Neural crest cell (in vitro differentiated cells): ENCODE measurements around the gene WDR1. TPM values are rescaled to one million over a fixed set of nuclear protein-coding genes. Genes with fewer than 3 reads are reported as not detected.

Experiments used
- DNase-seq: peaks from one replicate; pipeline ENCODE4 v3.0.0; 2021; ENCODE audit warnings: low read depth, mixed read lengths, low spot score
- H3K27ac Mint-ChIP-seq: one replicate; pipeline ENCODE4 v1.8.0; 2021; ENCODE audit warnings: mild to moderate bottlenecking, mixed read lengths; ENCODE audit not compliant: unreplicated experiment
- H3K27me3 Mint-ChIP-seq: 2 replicates; pipeline ENCODE4 v1.8.0; 2021; ENCODE audit warnings: low read depth, mild to moderate bottlenecking, mixed read lengths
- H3K36me3 Mint-ChIP-seq: 2 replicates; pipeline ENCODE4 v1.8.0; 2021; ENCODE audit warnings: low read depth, mild to moderate bottlenecking, mixed read lengths
- H3K4me1 Mint-ChIP-seq: 2 replicates; pipeline ENCODE4 v1.8.0; 2021; ENCODE audit warnings: mixed read lengths
- H3K4me3 Mint-ChIP-seq: one replicate; pipeline ENCODE4 v1.8.0; 2021; ENCODE audit warnings: mild to moderate bottlenecking, mixed read lengths
- H3K9me3 Mint-ChIP-seq: 2 replicates; pipeline ENCODE4 v1.8.0; 2021; ENCODE audit warnings: mixed read lengths
- total RNA-seq: library from RNA; stranded (reverse); gene quantifications from 2 replicates; pipeline ENCODE4 v1.2.1, GENCODE V29; 2021
- TF ChIP-seq, protein P1 (sequence below): fragments of 200-600 bp; sonication (generic); conservative IDR thresholded peaks from 2 replicates; pipeline ENCODE4 v1.5.0; 2021; ENCODE audit warnings: antibody characterized with exemption, mild to moderate bottlenecking

Gene WDR1
- total RNA-seq, 1 donor from 2014 or later, result 154 TPM

DNA sequence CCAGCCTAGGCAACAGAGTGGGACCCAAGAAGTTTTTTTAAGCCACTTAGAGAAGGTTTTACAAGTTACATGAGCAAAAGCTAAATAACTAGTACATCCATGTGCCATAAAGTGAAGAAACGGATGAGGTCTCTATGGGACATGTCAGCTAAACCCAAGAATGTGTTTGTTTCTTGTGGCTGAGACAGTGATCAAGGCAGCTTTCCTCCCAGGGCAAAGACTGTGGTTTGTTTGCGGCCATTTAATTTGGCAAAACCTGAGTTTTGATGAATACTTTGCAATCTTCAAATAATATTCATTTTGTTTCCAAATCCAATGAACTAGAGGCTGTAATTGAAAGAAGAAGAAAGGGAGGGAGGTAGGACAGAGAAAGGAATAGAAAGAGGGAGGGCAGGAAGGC is 50.4 kb downstream of the WDR1 start:
- Mint-ChIP-seq H3K9me3 (no peaks in the 10 kb centered on the region), H3K27me3 (no peaks in the 10 kb centered on the region), H3K4me1 (peaks cover 19% of the 10 kb centered on the region), H3K36me3 (peaks cover 3% of the 10 kb centered on the region), H3K27ac (no peak overlapping the region), H3K4me3 (no peak overlapping the region)
- DNase-seq, result no peak
- TF ChIP-seq, protein P1, sequence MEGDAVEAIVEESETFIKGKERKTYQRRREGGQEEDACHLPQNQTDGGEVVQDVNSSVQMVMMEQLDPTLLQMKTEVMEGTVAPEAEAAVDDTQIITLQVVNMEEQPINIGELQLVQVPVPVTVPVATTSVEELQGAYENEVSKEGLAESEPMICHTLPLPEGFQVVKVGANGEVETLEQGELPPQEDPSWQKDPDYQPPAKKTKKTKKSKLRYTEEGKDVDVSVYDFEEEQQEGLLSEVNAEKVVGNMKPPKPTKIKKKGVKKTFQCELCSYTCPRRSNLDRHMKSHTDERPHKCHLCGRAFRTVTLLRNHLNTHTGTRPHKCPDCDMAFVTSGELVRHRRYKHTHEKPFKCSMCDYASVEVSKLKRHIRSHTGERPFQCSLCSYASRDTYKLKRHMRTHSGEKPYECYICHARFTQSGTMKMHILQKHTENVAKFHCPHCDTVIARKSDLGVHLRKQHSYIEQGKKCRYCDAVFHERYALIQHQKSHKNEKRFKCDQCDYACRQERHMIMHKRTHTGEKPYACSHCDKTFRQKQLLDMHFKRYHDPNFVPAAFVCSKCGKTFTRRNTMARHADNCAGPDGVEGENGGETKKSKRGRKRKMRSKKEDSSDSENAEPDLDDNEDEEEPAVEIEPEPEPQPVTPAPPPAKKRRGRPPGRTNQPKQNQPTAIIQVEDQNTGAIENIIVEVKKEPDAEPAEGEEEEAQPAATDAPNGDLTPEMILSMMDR, result no peak

DNA sequence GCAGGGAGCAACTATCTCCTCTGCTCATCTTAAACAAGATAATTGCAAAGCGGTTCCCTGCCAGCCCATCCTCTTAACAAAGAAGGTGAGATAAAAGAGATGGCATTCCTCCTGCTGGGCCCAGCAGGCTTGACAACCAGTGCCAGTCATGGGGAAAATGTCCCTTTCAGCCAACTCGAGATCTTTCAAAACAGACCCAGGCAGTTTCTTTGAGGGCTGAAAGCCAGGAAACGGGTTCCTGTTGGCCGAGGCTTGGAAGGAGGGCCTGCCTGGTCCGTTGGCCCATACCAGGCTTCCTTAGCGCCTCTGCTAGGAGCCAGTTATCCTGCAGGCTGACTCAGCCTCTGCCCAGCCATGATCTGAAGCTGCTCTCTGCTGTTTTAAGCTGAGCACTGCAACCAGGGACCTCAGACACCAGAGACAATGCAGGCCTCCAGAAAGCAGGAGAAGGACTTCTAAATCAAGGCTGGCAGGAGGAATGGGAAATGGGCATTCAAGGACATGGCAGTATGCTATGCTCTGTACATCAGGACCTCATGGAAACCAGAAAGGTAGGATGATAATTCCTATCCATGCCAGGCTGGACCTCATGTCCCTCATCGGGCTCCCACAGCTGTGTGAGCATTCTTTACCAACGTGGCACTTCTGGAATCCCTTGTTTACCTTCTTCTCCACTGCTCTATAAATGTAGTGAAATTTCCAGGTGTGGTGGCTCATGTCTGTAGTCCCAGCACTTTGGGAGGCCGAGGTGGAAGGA is 52.9 kb downstream of the WDR1 start:
- no peaks in the 10 kb centered on the region for H3K36me3 Mint-ChIP-seq
- TF ChIP-seq, protein P1, result peak; percentile 29
- no peak for DNase-seq
- no peaks in the 10 kb centered on the region for H3K9me3 Mint-ChIP-seq
- no peaks in the 10 kb centered on the region for H3K27me3 Mint-ChIP-seq
- H3K4me3 Mint-ChIP-seq, result no peak overlapping the region
- H3K27ac Mint-ChIP-seq, result no peak overlapping the region
- peaks cover 19% of the 10 kb centered on the region for H3K4me1 Mint-ChIP-seq

DNA sequence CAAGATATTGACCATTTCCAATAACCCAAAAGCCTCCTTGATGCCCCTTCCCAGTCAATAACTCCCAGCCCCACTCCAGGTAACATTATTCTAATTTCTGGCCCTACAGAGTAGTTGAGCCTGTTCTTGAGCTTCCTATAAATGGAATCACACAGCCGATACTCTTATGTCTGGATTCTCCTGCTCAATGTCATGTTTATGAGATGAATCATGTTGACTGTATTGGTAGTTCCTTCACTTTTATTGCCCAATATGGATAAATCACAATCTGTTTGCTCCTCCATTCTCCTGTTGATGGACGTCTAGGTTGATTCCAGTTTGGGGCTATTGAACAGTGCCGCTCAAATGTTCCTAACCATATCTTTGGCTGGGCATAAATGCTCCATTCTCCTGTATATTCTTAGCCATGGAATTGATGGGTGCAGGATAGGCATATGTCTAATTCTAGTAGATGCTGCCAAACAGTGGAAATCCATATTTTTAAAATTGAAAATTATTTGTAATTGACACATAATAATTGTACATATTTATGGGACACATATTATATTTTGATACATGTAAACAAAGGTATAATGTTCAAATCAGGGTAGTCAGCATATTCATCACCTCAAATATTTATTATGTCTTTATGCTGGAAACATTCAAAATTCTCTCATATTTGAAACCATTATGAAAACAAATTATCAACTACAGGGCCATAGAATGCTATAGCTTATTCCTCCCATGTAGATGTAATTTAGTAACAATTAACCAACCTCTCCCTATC is 54.8 kb downstream of the WDR1 start:
- Mint-ChIP-seq H3K27ac (no peak overlapping the region), H3K27me3 (no peaks in the 10 kb centered on the region), H3K9me3 (no peaks in the 10 kb centered on the region), H3K4me3 (no peak overlapping the region), H3K36me3 (no peaks in the 10 kb centered on the region), H3K4me1 (peaks cover 15% of the 10 kb centered on the region)
- TF ChIP-seq, protein P1, result no peak
- no peak for DNase-seq

DNA sequence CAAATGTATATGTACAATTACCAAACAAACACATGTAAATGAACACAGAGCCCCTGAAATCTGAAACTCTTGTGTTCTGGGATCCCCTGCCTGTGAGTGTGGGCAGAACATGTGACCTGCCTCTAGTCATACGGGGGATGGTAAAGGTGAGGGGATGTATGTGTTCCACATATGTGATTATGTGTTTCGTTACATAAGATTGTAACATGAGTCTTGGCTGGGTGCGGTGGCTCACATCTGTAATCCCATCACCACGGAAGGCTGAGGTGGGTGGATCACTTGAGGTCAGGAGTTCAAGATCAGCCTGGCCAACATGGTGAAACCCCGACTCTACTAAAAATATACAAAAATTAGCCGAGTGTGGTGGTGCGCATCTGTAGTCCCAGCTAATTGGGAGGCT is 58.2 kb downstream of the WDR1 start:
- Mint-ChIP-seq H3K27ac (no peak overlapping the region), H3K4me3 (no peak overlapping the region), H3K27me3 (no peaks in the 10 kb centered on the region), H3K9me3 (no peaks in the 10 kb centered on the region), H3K36me3 (no peaks in the 10 kb centered on the region), H3K4me1 (peaks cover 14% of the 10 kb centered on the region)
- TF ChIP-seq, protein P1, result no peak
- DNase-seq, result no peak

DNA sequence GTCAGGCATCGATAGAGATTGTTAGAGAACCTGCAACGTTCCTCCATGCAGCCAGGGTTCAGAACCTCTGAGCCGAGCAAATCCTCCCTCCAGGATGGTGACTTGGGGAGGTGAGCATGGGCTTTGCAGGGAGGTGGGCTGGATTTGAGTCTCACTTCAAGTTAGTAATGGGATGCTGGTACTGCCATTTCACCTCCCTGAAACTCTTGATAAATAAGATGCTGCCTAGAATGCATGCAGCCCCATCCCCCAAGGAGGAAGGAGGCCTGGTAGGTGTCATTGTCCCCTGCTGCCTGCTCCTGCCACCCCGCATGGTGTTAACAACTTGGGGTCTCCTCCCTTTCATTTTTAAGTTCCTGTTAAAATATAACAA is 59.6 kb downstream of the WDR1 start:
- Mint-ChIP-seq H3K27me3 (no peaks in the 10 kb centered on the region), H3K4me1 (peaks cover 14% of the 10 kb centered on the region), H3K36me3 (no peaks in the 10 kb centered on the region), H3K27ac (no peak overlapping the region), H3K9me3 (no peaks in the 10 kb centered on the region), H3K4me3 (no peak overlapping the region)
- no peak for DNase-seq
- TF ChIP-seq, protein P1, result no peak
